Suppressor macrophage (primary cell): Measurements from ENCODE around the gene POC1B.

ENCODE experiments used
- DNase-seq, 4 experiments: peaks; one replicate each; pipeline ENCODE4 v3.0.0-alpha.2; 2020 to 2022

Gene POC1B

DNA sequence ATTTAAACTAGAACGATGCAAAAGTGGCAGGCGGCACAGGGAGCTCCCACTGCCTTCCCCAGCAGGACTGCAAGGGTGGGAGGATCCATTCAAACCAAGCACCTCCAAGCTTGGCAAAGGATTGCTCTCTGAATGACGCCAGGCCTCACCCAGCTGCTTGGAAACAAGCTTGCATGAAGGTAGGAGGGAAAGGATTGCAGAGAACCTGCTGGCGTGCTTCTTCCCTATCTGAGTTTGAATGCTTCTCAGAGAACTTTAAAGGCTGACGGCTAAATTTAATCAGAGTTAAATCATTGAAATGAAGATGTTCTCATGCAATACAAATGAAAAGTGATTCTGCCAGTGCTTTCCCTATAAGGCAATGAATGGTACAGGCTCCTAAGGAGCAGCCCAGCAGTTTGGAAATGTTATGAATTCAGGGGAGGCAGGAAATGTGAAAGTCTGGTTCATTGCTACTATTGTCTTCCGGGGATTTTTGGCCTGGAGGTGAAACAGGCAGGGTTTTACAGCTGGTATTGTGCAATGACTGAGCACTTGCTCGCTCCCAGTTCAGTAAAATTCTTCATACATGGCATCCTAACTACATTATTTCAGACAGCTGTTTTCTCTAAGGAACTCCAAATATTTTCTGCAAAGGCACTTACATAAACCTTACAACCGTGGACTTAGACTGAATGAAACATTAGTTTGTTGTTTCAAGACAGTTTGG is 141.6 kb downstream of the POC1B start:
- peak; percentile 55 to 81 (median 70) for DNase-seq

DNA sequence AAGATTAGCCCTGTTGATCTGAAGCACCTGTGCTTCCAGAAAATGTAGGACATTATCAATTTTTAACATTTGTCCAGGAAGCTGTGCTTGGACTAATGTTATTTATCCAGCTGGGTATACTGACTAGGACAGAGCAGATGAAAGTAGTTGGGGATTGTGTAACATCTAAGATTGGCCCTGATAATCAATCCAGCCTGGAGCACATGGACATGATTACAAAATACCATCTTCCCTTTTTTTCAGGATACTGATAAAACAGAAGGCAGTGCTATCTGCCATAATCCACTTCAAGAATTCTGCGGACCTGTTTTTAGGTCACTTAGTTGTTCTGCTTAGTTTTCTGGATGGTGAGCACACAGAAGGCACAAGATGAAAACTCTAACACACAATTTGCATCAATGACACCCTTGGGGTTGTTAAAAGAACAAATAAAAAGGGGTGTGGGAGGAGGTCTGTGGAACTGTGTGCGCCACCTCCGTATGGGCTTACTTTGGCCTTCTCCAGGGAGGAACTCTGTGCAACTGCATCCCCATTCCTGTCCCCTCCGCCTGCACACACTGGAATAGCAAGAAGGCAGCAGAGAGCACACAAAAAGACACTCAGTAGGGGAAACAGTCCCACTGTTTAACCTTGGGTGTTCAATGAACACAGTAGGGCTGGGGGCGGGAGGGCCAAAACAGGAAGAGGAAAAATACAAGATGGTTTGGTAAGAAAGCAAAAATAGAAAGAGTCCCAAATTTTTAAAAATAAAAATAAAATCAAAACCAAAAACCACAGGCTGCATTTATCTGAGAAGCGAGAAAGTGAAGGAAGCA is 142.4 kb downstream of the POC1B start:
- DNase-seq, result peak; percentile 31 to 67 (median 56)

DNA sequence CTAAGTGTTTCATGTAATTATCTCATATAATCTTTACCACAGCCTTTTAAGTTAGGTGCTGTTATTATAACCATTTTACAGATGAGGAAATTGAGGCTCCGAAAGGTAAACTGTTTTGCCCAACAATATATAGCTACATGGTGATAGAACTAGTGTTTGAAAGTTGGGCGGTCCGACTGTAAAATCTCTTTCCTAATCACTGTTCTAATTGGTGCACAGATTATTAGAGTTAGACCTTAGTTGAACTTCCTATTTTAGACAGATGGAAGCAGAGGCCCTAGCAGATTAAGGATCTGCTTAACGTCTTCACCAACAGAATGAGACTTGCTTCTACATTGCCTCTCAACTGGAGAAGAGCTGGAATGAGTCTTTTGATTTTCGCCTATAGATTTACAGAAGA is 143.5 kb downstream of the POC1B start:
- peak; percentile 54 to 81 (median 68) for DNase-seq

DNA sequence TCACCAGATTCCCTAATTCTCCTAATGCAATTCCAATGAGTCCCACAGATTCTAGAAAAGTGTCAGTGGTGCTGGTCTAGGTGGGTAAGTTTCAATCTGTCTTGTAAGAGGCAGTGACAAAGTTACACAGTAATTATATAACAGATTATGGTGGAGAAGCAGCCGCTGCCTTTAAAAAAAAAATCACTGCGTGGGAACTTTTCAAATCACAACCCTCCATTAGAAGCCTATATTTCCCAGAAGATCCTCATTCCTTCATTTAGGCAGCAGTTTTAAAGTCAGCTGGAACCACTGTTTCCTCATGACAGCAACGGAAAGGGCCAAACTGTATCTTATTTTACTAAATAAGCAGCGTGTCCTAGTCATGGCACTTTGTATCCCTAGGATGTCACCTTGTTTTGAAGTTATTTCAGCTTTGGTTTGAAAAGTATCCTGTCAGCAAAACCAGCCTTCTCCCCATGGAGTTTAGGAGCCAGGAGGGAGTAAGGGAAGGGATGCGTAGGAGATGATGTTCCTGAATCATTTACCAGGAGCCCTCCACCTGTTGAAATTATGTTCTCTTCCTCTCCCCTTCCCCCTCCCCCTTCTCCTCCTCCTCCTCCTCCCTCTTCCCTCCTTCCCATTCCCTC is 145.9 kb downstream of the POC1B start:
- no peak for DNase-seq

DNA sequence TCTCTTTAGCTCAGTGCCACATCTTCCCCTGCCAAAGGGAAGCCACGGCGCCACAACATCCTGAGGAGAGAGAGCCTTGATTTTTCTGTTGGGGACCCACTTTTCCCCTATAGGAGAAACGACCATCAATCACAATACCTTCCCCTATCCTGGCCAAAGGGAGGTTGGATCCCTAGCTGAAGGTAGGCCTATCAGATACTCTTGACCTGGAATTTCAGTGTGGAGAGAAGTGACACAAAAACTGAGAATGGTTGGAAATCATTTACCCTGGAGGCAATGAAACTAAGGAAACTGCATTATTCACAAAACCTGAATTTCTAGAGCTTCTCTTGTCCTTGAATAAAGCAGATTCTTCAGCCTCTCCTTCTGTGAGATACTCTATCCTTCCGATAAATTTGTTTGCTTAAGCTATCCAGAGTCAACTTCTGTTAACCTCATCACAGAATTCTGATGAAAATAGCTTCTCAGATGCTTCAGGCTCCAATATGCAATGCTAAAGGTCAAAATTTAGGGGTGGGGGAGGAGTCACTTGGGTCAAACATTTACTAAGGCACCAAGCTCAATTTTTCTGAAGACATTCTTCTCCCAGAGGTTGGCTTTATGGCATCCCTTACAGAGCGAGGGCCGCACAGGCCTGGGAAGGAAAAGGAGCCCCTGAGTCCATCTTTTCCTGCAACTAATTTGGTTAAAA is 146.6 kb downstream of the POC1B start:
- no peak for DNase-seq

DNA sequence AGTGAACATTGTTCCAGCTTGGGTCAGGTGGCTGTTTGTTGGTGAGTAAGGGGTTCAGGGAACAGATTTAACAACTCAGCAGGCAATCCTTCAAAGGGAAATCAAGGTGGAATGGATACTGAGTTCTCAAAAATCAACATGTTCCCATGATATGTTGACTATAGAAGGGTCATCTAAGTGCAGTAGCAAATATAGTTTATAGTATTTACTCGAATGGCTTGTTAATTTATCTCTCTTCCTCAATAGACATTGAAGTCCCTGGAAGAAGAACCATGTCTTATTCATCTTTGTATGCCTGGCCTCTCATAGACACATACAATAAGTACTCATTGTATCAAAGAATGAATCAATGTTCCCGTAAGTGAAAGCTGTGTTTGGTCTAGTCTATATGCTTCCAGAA is 149.0 kb downstream of the POC1B start:
- DNase-seq, result no peak

DNA sequence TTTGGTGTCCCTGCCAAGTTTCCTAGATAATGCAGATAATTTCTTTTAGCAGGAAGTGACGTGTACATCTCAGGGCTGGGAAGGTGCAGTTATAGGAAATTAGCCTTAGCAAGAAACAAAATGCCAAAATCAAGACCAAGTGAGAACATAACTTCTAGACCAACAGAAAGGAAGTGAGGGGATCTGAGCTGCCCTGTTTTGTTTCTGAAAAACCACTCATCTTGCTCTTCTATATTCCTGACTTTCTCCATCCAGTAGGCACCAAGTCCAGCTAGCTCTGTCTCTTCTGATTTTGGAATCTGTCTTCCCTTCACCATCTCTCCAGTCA is 149.7 kb downstream of the POC1B start:
- DNase-seq, result no peak

DNA sequence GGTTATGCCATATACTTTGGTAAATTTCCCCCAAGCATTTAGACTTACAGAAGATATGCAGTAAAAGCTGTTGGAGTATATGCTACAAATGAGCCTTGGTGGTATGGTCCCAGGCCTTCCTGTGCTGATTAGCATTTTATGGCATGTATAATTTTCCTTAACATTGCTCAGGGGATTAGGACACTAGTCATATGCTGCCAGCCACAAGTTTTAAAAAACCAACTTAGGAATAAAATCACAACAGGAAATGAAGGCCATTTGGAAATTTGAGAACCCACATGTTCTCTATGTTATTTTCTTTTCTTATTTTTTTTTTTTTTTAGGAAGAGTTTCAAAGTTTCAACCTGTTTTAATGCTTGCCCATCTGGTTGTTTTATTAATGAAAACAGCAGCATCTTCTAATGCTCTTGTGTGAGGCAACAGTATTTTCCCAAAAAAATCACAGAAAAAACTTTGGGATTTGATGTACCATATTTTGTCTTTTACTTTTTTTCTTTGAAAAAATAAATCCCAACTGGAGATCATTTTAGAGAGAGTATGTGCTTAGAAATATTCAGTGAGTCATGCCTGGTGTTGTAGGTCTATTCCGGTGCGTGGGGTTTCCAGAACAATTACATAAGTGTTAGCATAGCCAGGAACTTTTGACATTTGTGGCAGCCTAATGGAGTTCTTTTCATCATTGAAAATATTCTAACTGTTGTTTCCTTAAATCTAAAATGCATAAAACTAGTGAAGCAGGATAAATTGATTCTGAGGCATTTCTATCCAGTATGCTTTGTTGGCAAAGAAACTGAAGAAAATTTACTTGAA is 151.9 kb downstream of the POC1B start:
- DNase-seq, result peak; percentile 49 to 76 (median 66)

DNA sequence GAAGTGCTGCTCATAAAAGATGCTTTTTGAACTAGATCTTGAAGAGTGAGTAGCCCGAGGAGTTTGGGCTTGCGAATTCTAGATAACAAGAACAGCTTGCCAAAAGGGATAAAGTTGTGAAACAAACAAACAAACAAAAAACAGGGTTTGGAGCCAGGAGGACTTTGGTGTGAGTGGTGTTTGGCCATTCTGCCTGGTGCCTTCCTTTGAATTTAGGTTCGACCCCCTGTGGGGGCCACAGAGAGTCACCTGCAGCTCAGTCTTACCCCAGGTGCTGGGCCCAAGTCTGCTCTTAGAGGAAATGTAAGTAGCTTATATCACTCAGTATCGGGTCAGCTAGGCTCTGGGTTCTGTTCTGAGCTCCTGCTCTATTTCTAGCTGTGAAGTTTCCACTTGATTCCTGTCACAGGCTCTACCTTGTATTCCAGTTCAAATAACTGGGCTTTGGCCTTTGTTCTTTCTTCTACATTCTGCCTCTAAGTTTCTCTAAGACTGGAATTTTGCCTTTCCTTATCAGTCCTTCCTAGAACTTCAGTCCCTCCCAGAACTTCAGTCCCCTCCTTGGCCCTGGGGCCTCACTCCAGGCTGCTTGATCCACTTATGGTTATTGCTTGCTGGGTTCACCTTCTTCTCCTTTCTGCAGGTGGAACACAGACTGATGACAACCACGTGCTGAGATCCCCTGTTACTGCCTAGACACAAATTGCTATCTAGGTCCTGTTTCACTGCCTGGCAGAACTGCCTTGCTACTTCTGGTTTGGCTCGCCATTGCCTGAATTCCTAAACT is 153.1 kb downstream of the POC1B start:
- no peak for DNase-seq

DNA sequence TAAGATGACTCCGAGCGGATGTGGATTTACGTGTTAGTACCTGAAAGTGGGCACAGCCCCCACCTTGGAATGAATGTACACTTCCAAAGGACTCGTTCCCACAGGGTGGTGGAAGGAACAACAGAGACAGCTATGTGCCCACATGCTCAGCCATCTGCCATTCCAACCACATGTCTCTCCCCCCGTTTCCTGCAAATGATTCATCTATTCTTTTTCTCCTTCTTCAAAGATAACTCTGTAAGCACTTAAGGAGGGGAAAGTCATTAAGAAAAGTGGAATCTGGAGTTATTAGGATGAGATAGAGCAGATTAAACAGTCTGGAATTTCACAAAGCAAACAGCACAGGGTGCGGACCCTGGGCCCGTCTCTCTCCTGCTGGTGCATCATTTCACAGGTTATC is 155.0 kb downstream of the POC1B start:
- DNase-seq, result peak in 3 of 4 experiments; percentile 40 to 50 (median 44)

DNA sequence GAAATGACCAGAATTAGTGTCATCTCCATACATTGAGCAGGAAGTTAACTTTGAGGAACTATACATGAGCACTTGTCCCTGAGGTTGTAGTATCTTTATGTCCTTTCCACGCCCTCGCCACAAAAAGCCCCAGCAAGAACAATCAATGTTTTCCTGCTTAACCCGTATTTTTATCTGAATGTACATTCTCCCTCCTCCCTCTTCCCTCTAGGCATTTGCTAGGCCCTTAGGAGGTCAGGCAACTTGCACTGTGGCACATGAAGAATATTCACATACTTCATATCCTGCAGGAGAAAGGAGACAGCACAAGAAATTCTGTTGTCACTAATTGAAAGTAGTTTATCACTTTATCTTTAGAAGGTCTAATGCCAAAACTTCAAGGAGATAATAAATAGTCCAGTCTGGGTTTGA is 155.4 kb downstream of the POC1B start:
- peak in 3 of 4 experiments; percentile 40 to 65 (median 56) for DNase-seq
